GM18508 (cell line): Measurements from ENCODE around the gene NDUFA7.
"Not testable (repeated sequence)": the region's sequence is repeated elsewhere in the genome, so short reads cannot be mapped to it uniquely, and the experiment has no call there.

Source experiments
- ATAC-seq: cut with Tn5 transposase; IDR thresholded peaks from one replicate; pipeline ENCODE4 v1.9.1; 2021; ENCODE audit warnings: moderate number of reproducible peaks; ENCODE audit not compliant: insufficient read depth, unreplicated experiment

Gene NDUFA7

DNA sequence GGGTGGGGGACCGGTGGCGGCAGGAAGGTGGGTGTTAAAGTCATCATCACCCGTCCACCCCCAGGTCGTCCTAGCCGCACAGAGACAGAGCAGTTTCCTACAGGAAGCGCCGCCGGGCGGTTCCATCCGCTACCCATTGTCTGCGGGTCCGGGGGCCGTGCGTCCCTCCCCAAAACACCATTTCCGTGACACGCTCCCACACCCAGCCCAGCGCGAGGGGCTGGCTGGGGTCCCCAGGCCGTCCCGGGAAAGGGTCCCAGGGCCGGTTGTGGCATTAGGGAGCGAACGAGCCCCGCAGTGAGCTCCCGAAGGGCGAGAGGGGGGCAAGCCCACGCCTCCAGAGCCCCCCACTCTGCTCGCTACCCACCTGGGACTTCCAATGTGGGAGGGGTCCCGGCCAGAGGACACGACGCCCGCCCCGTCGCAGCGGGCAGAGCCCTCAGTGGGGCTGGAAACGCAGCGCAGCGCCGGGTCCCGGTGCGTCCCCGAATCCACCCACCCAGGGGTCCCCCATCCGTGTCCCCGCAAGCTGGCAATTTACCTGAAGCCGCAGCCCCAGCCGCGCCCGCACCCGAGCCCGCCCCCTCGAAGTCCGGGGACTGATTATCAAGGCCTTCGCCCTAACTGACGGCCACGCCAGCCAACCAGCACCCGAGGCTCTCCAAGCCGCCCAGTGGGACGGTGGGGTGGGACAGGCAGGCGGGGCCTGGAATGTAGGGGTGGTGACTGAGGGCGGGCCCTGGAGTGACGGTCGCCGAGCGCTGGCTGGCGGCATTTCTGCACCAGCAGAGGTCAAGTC is 21.7 kb upstream of the NDUFA7 start, which contains the start of gene KANK3:
Gene KANK3, minus strand, starts transcription at position 579 of the 799 bp plus-strand sequence. CDS start 5,434 bp downstream, outside the sequence.
- no peak for ATAC-seq

DNA sequence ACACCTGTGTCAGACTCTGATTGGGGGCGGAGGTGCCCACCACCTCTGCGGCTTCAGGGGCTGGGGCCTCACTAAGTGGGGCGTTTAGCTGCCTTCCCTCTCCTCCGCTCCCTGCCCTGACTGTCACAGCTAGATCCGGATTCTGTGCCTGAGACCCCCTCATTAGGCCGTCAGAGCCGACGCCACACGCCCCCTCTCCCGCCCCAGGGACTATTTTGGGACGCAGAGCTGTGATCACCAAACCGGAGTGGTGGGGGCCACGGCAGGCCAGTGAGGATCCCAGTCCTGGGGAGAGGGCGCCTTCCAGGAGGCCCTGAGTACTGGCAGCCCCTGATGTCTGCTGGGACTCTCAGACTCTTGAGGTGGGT is 21.1 kb upstream of the NDUFA7 start:
- no peak for ATAC-seq

DNA sequence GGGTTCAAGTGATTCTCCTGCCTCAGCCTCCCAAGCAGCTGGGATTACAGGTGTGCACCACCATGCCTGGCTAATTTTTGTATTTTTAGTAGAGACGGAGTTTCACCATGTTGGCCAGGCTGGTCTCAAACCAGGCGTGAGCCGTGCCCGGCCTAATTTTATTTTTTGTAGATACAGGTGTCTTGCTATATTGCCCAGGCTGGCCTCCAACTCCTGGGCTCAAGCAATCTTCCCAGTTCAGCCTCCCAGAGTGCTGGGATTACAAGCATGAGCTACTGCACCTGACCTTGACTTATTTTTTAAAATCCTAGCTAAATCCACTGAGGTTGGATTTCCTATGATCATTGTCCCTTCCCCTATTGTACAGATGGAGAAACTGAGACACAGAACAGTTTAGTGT is 20.3 kb upstream of the NDUFA7 start:
- not testable (repeated sequence) for ATAC-seq

DNA sequence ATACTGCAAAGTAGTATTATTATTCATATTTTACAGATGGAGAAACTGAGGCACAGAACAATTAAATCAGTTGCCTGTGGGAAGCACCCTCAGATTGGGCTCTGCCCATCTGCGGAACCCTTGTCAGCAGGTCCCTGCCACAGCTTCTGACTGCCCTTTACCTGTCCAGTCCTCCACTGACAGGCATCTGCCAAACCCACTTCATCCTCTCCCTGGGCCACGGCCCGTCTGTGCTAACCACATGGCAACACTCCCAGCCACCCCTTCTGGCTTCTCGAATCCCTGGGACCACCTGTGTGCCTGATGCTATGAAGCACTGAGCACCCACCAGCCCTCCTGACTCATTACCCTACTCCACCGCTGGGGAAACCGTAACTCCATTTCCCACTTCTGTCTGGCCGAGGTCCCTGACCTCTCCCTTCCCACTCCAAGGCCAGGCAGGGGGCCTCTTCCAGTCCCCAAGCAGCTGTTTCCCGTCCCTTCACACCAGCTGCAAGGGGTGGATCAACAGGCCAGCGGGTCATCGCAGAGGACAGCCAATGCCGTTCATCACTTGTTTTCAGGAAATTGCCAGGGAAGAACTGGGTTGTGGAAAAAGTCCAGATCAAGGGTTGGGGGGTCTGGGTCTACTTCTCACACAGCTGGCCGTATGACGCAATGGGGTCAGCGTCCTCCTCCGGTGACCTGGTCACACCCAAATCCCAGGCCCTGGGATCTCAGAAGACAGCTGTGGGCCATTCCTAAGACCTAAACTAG is 19.3 kb upstream of the NDUFA7 start:
- ATAC-seq: no peak

DNA sequence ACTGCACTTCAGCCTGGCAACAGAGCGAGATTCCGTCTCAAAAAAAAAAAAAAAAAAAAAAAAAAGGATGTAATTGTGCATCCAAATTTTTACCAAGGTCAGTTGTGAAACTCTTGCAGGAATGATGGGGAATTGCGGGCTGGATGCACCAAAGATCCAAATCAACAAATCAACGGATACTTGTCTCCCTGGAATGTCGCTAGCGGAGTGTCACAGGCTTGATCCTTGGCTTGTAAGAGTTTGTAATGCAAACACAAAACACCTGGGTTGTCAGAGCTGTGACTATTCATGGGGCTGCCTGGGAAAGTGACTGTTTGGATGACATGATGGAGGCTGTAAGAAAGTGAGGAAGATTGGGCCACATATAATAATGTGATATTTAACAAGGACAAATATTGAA is 17.7 kb upstream of the NDUFA7 start:
- ATAC-seq: no peak

DNA sequence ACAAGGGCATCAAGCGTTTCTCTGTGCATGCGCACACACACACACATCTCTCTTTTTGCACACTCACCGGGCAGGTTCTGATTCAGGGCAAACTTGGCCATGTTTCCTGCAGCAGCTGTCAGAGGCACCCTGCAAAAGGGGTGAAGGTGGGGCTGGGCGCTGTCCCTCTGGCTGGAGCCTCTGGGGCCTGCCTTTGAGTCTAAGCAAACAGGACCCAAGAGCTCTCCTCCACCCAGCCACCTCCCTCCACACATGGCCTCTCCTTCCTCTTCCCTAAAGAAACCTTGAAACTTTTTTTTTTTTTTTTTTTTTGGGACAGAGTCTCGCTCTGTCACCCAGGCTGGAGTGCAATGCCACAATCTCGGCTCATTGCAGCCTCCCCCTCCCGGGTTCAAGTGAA is 16.6 kb upstream of the NDUFA7 start:
- ATAC-seq: no peak

DNA sequence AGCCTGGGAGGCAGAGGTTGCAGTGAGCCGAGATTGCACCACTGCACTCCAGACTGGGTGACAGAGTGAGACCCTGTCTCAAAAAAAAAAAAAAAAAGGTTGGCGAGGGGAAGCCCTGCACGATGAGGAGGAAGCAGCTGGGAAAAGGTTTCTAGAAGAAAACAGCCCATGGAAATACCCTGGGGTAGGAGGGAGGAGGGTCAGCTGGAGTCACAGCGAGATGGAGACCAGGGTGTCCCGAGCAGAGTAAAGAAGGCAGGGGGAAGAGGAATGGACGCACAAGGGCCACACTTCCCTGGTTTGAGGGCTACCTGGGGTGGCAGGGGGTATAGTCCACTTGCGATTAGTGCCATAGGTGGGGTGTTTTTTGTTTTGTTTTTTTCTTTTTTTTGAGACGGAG is 15.5 kb upstream of the NDUFA7 start:
- ATAC-seq: no peak

DNA sequence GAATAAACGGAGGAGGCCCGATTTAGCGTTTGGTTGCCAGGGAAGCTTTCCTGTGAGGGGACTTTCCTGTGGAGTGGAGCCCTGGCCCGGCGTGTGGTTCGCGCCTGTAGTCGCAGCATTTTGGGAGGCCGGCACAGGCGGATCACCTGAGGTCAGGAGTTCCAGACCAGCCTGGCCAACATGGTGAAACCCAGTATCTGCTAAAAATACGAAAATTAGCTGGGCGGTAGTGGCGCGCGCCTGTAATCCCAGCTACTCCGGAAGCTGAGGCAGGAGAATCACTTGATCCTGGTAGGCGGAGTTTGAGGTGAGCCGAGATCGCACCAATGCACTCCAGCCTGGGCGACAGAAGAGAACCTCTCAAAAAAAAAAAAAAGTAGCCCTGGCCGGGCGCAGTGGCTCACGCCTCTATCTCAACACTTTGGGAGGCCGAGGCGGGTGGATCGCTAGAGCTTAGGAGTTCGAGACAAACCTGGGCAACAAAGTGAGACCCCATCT is 14.9 kb upstream of the NDUFA7 start:
- no peak for ATAC-seq

DNA sequence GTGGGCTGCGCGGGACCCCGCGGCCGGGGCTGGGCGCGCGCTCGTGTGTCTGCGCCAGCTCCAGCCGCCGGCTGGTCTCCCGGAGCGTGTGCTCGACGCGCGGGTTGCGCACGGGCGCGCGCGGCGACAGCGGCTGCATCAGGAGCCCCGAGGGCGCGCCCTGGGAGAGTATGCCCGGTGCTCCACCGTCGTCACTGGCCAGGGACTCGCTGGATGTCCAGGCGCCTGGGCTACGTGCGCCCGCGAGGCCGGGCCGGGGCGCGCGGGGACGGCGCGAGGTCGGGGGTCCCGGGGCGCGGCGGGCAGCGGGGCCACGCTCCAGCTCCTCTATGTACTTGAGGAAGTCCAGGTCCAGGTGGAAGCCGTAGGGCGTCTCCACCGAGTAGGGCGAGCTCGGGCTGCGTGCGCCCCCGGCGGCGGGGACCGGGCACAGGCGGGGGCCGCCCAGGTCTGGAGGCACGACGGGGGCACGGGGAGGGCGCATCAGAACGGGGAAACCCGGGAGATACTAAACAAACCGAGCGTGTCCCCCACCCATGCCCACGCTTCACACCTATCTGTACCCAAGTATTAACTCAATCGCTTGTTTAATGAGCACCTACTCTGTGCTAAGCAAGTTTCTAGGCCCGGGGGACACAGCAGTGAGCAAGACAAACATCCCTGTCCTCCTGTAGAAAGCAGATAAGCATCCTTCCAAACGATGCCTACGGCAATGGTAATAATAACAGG is 14.3 kb upstream of the NDUFA7 start:
- ATAC-seq: no peak

DNA sequence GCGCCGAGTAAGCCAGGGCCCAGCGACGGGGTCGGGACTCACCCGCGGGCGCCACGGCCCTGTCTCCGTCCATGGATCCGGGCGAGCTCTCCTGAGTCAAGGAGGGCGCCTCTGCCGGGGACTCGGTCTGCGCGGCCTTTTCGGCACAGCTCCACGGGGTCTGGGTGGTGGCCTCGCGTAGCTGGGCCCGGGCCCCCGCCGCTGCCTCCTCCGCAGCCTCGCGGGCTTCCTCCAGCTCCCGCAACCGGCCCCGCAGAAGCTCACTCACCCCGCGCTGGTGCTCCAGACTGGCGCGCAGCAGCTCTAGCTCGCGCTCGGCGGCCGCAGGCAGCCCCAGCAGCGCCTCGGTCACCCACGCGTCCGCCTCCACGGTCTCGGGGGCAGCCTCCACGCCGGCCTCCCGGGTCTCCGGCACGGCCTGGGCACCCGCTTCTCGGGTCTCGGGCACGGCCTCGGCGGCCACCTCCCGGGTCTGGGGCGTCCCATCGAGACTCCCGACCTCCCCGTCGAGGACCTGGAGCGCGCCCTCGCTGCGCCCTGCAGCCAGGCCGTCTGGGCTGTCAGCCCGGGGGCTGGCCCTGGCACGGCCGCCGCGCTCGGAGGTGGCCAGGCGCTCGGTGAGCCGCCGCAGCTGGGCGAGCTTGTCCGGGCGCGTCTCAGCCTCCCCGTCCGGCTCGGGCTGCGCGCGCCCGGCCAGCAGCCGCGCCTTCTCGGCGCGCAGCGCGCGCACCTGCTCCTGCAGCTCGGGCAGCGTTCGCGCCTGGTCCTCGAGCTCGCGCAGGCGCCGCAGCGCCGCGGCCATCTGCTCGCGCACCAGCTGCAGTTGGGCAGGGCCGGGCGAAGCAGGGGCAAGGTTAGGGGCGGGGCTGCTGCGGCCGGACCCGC is 13.5 kb upstream of the NDUFA7 start:
- ATAC-seq: no peak

DNA sequence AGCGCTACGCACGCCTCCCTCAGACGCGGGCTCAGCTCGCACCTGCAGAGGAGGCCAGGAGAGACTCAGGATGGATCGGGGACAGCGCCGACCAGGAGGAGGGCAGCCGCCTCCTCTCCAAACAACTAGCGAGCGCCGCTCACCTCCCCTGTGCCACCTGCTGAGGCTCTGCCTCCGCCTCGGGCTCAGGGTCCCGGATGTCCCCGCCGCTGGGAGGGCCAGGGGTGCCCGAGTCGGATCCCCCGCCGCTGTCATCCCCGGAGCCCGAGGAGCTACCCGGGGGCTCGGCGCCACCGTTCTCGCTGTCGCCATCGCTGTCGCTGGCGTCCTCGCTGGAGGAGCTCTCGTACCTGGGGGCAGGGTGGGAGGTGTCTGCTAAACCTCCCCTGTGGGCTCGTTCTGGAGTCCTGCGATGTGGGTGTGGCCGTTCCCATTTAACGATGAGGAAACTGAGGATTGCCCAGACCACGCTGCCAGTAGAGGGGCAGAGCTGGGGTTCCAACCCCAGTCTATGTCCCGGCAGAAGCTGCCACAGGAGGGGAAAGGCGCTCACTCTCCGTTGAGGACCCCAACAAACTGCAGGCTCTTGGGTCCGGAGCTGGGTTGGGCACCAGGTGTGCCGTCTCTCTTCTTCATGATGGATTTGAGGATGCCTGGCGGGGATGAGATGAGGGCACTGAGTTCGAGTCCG is 12.7 kb upstream of the NDUFA7 start:
- ATAC-seq: no peak

DNA sequence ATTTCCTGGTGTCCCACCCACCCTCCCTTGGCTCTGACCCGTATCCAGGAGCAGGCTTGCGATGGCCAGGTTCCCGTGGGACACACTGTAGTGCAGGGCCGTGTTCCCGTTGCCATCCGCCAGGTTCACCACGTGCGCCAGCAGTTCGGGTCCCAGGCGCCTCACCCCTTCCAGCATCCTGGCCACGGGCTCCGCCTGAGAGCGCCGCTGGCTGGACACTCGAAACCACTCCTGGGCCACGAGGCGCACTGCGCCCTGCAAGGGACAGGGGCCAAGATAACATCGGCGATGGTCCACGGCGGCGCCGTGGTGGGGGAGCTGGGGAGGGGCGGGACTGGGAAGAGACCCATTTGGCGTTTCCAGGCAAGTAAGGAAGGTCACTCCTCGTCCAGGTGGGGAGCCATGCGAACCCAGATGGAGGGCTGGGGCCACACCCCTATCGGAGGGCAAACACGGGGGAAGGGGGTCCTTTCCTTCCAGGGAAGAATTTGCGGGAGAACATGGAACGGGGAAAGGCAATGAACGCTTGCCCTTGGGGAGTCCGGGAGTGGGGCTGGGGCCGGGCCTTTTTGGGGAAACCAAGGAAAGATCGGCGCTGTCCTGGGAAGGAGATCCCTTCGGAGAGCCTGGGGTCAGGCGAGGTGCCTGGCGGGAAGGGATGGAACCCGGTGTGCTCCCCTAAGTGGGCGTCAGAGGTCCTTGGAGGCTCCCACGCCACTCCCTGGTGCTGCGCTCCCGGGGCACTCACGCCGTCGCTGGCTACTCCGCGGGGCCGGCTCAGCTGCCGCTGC is 12.0 kb upstream of the NDUFA7 start:
- ATAC-seq: no peak

DNA sequence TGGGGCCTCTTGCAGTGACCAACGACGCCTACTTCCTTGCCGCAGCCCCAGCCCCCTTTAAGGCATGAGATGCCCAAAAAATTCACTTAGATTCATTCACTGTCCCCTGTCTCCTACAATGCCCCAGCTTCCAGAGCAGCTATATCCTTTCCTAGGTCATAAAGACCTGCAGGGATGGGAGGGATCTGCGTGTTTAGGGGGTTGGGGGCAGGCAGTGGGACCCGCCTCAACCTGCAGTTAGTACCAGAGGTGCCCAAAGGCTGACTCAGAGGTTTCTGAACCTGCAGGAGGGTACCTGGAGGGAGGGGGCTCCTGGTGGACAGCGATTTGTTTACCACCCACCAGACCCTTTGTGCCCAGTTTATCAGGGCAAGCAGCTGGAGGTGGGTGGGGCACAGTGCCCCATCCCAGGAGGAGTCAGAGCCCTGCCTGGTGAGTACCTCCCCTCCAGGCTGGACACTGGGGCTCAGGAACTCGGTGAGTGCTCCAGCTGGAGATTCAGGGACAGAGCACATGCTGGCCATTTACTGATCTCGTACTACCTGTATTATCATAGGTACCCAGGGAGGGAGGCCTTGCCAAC is 10.2 kb upstream of the NDUFA7 start:
- ATAC-seq: no peak

DNA sequence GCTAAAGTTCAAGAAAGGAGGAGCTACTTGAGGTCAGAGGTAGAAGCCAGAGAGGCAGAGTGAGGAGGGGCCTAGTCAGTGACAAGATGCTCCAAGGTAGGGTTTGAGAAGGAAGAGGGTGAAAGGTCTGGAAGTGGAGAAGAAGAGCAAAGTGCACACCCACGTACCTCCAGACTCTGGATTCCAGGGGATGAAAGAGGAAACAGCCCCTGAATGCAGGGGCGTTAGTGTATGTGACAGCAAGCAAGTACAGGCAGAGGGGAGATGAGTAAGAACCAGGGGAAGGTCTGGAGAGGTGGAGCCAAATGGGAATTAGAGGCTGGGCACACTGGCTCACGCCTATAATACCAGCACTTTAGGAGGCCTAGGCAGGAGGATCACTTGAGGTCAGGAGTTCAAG is 8.8 kb upstream of the NDUFA7 start:
- ATAC-seq: no peak

DNA sequence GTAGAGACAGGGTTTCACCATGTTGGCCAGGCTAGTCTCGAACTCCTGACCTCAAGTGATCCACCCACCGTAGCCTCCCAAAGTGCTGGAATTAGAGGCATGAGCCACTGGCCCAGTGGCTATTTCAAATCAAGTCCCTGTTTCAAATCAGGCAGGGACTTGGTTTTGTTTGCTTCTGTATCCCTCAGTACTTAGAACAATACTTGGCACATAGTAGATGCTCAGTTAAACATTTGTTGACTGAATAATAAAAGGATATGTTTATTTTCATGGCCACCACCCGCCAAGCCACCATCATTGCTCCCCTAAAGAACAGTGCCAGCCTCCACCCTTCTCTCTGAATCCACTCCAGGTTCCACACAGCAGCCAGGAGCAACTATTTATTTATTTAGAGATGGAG is 4.3 kb upstream of the NDUFA7 start:
- ATAC-seq: no peak

DNA sequence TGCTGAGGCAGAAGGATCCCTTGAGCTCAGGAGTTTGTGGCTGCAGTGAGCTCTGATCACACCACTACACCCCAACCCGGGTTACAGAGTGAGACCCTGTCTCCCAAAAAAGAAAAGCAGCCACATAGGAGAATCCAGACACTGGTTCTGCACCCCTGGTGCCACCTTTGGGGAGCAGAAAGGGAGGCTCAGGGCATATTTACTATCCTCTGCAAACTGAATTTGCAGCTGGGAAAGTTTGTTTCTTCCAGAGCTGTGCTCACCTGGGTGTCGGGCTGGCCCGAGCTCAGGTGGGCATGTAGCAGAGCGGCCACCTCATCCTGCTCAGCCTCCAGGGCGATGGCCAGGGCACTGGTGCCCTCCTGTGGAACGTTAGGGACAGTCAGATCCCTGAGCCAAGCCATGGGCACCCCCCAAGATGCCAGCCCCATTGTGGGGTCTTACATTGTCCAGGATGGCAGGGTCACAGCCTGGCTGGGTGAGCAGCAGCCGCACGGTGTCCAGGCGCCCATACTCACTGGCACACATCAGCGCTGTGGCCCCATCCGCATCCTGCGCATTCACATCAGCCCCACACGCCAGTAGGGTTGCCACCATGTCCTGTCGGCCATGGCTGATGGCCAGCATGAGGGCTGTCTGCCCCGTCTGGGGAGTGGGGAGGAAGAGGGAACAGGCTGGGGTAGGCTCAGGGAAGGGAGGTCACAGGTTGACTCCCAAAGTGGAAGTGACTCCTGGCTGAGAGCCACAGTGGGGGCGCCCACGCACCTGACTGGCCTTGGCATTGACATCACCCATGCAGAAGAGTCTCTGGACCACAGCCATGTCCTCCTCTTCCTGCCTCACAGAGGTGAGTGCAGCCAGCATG is 3.2 kb upstream of the NDUFA7 start:
- ATAC-seq: no peak

DNA sequence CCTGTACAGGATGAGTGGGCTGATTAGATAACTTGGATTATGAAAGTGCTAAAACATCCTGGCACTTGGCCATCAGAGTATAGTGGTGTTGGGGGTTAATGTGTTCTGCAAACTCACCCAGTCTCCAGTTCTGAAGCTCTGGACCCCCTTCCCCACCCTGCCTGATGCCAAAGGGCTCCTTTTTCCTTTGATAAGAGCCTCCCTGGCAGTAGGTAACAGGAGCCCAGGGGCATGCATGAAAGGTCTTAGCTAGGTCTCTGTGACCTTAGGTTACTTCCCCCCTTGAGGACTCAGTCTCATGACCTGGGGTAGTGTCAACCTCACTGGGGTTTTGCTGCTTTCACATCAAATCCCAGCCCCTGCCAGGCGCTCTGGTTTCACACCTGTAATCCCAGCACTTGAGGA is 2.6 kb upstream of the NDUFA7 start:
- ATAC-seq: no peak
